Psoas muscle (tissue), 8 donors: Measurements from ENCODE around the gene GPD1. TPM values are rescaled to one million over a fixed set of nuclear protein-coding genes. Genes with fewer than 3 reads are reported as not detected.
"Not testable (repeated sequence)": the region's sequence is repeated elsewhere in the genome, so short reads cannot be mapped to it uniquely, and the experiment has no call there.

Experiments used
- ATAC-seq, 4 donors: fragments of 200-7000 bp; cut with Tn5 transposase; one replicate each; pipeline ENCODE4 v1.9.1; 2020; ENCODE audit warnings: moderate library complexity in 3 of 4, mild to moderate bottlenecking in 2 of 4
- DNase-seq, 2 donors: peaks; one replicate each; pipeline ENCODE4 v3.0.0-alpha.2; 2020
- H3K27ac ChIP-seq: fragments of 200-600 bp; one replicate; pipeline ENCODE4 v1.8.0; 2022
- H3K27me3 ChIP-seq, 3 donors: fragments of 200-600 bp in 1 of 3; one replicate each; pipeline versions ENCODE4 v1.6.1 to v1.8.0; 2013 to 2022; ENCODE audit warnings: low read length in 2 of 3, mild to moderate bottlenecking in 2 of 3, moderate library complexity in 1 of 3; ENCODE audit not compliant: insufficient read depth in 3 of 3
- H3K36me3 ChIP-seq, 2 donors: fragments of 200-600 bp in 1 of 2; one replicate each; pipeline versions ENCODE4 v1.6.1 to v1.8.0; 2013 to 2022; ENCODE audit warnings: low read depth in 1 of 2, mild to moderate bottlenecking in 1 of 2, moderate library complexity in 1 of 2; ENCODE audit not compliant: insufficient read depth in 1 of 2
- H3K4me1 ChIP-seq: fragments of 200-600 bp; one replicate; pipeline ENCODE4 v1.8.0; 2022
- H3K4me3 ChIP-seq: fragments of 200-600 bp; one replicate; pipeline ENCODE4 v1.8.0; 2022; ENCODE audit warnings: mild to moderate bottlenecking
- H3K9me3 ChIP-seq: fragments of 200-600 bp; one replicate; pipeline ENCODE4 v1.8.0; 2022
- WGBS, 3 donors: extraction: QIAGEN DNeasy Blood & Tissue Kit; methylation state at CpG; one replicate each; pipeline versions ENCODE4 v1.1.6 to v1.1.7; 2013; 5-methylcytosine and 5-hydroxymethylcytosine counted together
- intact Hi-C, 2 donors: fragments of 100-400 bp; cut with DNase I; formaldehyde crosslinking; loops; one replicate each; pipeline versions ENCODE4 v1.11.0 to v1.14.2; 2022
- polyA plus RNA-seq, 3 donors: library from polyadenylated mRNA; stranded (reverse); fragments of 200-250 nt; gene quantifications; one replicate each; pipeline ENCODE4 v1.2.3, GENCODE V29; 2013
- total RNA-seq, 4 donors: library from RNA; stranded (reverse); fragmentation: NEBNext Ultra II Directional in 2 of 4; extraction: Animal tissue kit (Norgen Biotek cat#: 25700) in 2 of 4; gene quantifications; one replicate each; pipeline versions ENCODE4 v1.2.1 to v1.2.4, GENCODE V29; 2021 to 2023
- TF ChIP-seq, protein P1 (sequence below): fragments of 200-600 bp; IDR thresholded peaks from one replicate; pipeline ENCODE4 v1.8.0; 2022; ENCODE audit warnings: antibody characterized with exemption
- donor health status: healthy with polysubstance abuse.
- donor health status: DM: no; HTN: no; CAD: no; lungs with moderate emphysema.
- donor health status: Bipolar disorder and iron deficiency.
- donor health status: healthy.
- donor health status: DM: yes; HTN: yes; CAD: no.
- donor health status: DM: no; HTN: no; CAD: no.
- donor health status: DM: no; HTN: no; CAD: no.
- donor health status: DM: yes; HTN: yes; CAD: no.

Gene GPD1
- total and polyA plus RNA-seq, 7 donors, result 17.4 to 221 (median 120) TPM

DNA sequence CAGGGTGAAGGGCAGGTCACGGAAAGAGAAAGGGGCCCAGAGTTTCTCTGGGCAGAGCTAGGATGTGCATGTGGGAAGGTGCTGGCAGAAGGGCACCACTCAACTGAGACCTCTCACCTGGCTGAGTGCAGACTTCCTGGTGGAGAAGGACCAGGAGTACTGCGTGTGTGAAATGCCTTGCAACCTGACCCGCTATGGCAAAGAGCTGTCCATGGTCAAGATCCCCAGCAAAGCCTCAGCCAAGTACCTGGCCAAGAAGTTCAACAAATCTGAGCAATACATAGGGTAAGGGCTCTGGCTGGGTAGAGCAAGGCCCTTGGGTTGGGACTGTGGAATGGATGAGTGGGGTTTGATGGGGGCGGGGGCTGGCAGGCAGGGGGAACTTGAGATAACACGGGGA is 24.0 kb upstream of the GPD1 start:
- intact Hi-C loops, result no loop called here
- DNase-seq (no peak), ATAC-seq (no peak)
- Histone ChIP-seq H3K27ac (no peak overlapping the region), H3K9me3 (no peaks in the 10 kb centered on the region), H3K27me3 (no peaks in the 10 kb centered on the region), H3K36me3 (no peaks in the 10 kb centered on the region), H3K4me3 (no peak overlapping the region), H3K4me1 (peaks cover 8% of the 10 kb centered on the region)
- 81 to 93% (median 88%) methylated on average over 5 of the region's 5 CpGs for WGBS, 3 donors
- TF ChIP-seq, protein P1, sequence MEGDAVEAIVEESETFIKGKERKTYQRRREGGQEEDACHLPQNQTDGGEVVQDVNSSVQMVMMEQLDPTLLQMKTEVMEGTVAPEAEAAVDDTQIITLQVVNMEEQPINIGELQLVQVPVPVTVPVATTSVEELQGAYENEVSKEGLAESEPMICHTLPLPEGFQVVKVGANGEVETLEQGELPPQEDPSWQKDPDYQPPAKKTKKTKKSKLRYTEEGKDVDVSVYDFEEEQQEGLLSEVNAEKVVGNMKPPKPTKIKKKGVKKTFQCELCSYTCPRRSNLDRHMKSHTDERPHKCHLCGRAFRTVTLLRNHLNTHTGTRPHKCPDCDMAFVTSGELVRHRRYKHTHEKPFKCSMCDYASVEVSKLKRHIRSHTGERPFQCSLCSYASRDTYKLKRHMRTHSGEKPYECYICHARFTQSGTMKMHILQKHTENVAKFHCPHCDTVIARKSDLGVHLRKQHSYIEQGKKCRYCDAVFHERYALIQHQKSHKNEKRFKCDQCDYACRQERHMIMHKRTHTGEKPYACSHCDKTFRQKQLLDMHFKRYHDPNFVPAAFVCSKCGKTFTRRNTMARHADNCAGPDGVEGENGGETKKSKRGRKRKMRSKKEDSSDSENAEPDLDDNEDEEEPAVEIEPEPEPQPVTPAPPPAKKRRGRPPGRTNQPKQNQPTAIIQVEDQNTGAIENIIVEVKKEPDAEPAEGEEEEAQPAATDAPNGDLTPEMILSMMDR, result no peak

DNA sequence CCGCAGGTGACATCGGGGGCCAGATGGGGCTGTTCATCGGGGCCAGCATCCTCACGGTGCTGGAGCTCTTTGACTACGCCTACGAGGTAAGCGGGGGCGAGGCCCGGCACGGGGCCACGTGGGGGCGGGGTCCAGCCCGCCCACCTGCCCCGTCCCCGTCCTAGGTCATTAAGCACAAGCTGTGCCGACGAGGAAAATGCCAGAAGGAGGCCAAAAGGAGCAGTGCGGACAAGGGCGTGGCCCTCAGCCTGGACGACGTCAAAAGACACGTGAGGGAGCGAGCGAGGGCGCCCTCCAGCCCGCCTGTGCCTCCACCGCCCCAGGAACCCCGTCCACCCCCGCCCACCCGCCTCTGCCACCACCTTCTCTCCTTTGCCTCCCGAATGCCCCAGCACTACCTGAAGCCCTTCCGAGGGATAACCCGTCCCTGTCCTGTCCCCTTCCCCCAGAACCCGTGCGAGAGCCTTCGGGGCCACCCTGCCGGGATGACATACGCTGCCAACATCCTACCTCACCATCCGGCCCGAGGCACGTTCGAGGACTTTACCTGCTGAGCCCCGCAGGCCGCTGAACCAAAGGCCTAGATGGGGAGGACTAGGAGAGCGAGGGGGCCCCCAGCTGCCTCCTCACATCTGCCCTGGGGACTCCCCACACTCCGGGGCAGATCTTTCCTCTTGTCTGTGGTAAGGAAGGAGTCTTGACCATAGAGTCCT is 22.6 kb upstream of the GPD1 start:
- no peak overlapping the region for H3K4me3 ChIP-seq
- ATAC-seq, result no peak
- TF ChIP-seq, protein P1, result no peak
- H3K4me1 ChIP-seq, result peaks cover 10% of the 10 kb centered on the region
- DNase-seq, result no peak
- intact Hi-C loops, result no loop called here
- WGBS, 3 donors, result 52 to 58% (median 56%) methylated on average over 38 to 46 of the region's 46 CpGs
- no peak overlapping the region for H3K27ac ChIP-seq
- H3K27me3 ChIP-seq, result no peaks in the 10 kb centered on the region
- H3K9me3 ChIP-seq, result no peaks in the 10 kb centered on the region
- no peaks in the 10 kb centered on the region for H3K36me3 ChIP-seq

DNA sequence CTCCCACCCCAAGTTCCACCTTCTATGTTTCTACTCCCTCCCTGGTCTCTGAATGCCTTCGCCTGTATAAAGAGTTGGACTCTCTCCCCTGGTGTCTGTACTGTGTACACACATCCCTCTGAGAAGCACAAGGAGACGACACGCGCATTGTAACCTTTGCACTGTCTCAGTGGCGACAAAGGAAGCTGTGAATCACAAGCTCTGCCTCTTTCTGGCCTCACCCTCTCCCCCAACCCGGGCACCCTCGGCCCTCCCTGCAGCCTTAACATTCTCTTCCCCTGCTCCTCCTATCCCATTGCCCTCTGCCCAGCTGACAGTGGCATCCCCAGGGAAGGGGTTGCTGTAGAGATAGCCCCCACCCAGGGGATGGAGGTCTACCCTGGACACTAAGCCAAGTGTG is 21.2 kb upstream of the GPD1 start:
- no peak overlapping the region for H3K4me3 ChIP-seq
- ATAC-seq (no peak), DNase-seq (no peak)
- H3K36me3 ChIP-seq, result peaks cover 0 to 12% of the 10 kb centered on the region in 2 donors
- no peak overlapping the region for H3K27ac ChIP-seq
- TF ChIP-seq, protein P1, result no peak
- H3K27me3 ChIP-seq, result no peaks in the 10 kb centered on the region
- no peaks in the 10 kb centered on the region for H3K9me3 ChIP-seq
- intact Hi-C loops, result no loop called here
- peaks cover 10% of the 10 kb centered on the region for H3K4me1 ChIP-seq
- 81 to 89% (median 84%) methylated on average over 7 of the region's 7 CpGs for WGBS, 3 donors

DNA sequence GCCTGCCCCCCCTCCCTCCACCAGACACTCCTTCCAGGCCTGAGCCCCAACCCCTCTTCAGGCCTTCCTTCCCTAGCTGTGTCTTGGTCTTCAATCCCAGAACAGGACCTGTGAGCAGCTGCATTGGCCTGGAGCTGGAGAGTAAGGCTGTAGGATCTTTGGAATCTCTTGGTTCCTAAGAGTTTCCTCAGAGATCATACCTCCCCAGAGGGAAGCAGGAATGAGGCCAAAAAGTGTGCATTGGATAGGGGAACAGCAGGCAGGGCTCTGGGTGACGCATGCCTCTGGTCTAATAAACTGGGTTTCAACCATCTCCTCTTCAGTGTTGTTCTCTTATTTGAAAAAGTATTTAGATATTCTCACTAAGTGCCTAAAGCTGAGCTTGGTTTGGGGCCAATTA is 20.5 kb upstream of the GPD1 start:
- Histone ChIP-seq H3K27ac (no peak overlapping the region), H3K4me1 (peaks cover 10% of the 10 kb centered on the region), H3K27me3 (no peaks in the 10 kb centered on the region), H3K4me3 (no peak overlapping the region), H3K9me3 (no peaks in the 10 kb centered on the region), H3K36me3 (peaks cover 0 to 19% of the 10 kb centered on the region in 2 donors)
- WGBS, 3 donors, result 82 to 95% (median 83%) methylated on average over 1 of the region's 1 CpG
- TF ChIP-seq, protein P1, result no peak
- no peak for DNase-seq
- intact Hi-C loops, result no loop called here
- ATAC-seq, result no peak

DNA sequence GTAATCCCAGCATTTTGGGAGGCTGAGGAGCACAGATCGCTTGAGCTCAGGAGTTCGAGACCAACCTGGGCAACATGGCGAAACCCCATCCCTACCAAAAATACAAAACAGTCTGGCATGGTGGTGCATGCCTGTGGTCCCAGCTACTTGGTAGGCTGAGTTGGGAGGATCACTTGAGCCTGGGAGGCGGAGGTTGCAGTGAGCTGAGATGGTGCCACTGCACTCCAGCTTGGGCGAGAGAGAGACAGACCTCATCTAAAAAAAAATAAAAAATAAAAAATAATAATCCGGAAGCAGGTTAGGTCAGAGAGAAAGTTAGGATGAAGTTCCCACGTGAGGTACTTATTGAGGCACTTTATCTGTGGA is 19.4 kb upstream of the GPD1 start:
- H3K4me3 ChIP-seq, result peak overlapping the region; percentile 86
- WGBS, 3 donors, result 36 to 38% (median 37%) methylated on average over 7 of the region's 7 CpGs
- intact Hi-C loops, result not testable (repeated sequence)

More for the DNA sequence above, 19.4 kb upstream of the GPD1 start:
- not testable (repeated sequence) for H3K27me3 ChIP-seq, DNase-seq, ATAC-seq, H3K9me3 ChIP-seq
- H3K4me1 ChIP-seq, result peaks cover 14% of the 10 kb centered on the region
- H3K36me3 ChIP-seq, result peaks cover 4 to 29% of the 10 kb centered on the region in 2 donors
- peak overlapping the region; percentile 94 for H3K27ac ChIP-seq
